H1 (cell line): Measurements from ENCODE around the gene PTGER3. TPM values are rescaled to one million over a fixed set of nuclear protein-coding genes. Genes with fewer than 3 reads are reported as not detected.

Experiments
- CTCF ChIA-PET: fragments of 300-600 bp; sonication (Branson Sonifier 250); formaldehyde crosslinking; loops from one replicate; lab custom pipeline; 2021; ENCODE audit not compliant: partially characterized antibody; lab: Charles Lee
- POLR2A ChIA-PET: fragments of 300-600 bp; sonication (Branson Sonifier 250); formaldehyde crosslinking; loops from one replicate; lab custom pipeline; 2021; ENCODE audit warnings: inconsistent platforms; ENCODE audit not compliant: partially characterized antibody; lab: Charles Lee
- DNase-seq, 2 experiments: peaks; one replicate each; pipeline versions ENCODE4 v3.0.0 to v3.0.0-alpha.2; 2010 to 2022; ENCODE audit warnings: low spot score in 2 of 2, low read depth in 1 of 2, mixed read lengths in 1 of 2
- FAIRE-seq: peaks from 2 replicates; lab custom pipeline; 2011; peaks lifted over from hg19 to GRCh38; lab: Jason Lieb, UNC
- H2AFZ ChIP-seq: 2 replicates; pipeline ENCODE4 v1.8.1; 2012; ENCODE audit warnings: low read length, inconsistent platforms
- H2AK5ac ChIP-seq: 2 replicates; pipeline ENCODE4 v1.6.1; 2013; ENCODE audit warnings: low read depth, low read length
- H2BK120ac ChIP-seq: replicated peaks from 2 replicates; pipeline ENCODE3; 2013; ENCODE audit warnings: low read depth, low read length, inconsistent platforms
- H2BK12ac ChIP-seq: 2 replicates; pipeline ENCODE4 v1.6.1; 2013; ENCODE audit warnings: low read depth, low read length
- H2BK15ac ChIP-seq: 2 replicates; pipeline ENCODE4 v1.6.1; 2013; ENCODE audit warnings: low read length
- H2BK20ac ChIP-seq: 2 replicates; pipeline ENCODE4 v1.6.1; 2013; ENCODE audit warnings: low read length
- H2BK5ac ChIP-seq: 2 replicates; pipeline ENCODE4 v1.6.1; 2013; ENCODE audit warnings: low read depth, low read length
- H3K14ac ChIP-seq: 2 replicates; pipeline ENCODE4 v1.6.1; 2013; ENCODE audit warnings: inconsistent platforms; ENCODE audit not compliant: insufficient read length
- H3K18ac ChIP-seq: 2 replicates; pipeline ENCODE4 v1.6.1; 2013; ENCODE audit warnings: low read length; ENCODE audit errors: extremely low read depth
- H3K23ac ChIP-seq: 2 replicates; pipeline ENCODE4 v1.6.1; 2013; ENCODE audit warnings: inconsistent platforms; ENCODE audit not compliant: insufficient read length
- H3K23me2 ChIP-seq: 2 replicates; pipeline ENCODE4 v1.6.1; 2013; ENCODE audit warnings: low read depth, low read length
- H3K27ac ChIP-seq: 2 replicates; pipeline ENCODE4 v1.6.1; 2011; ENCODE audit warnings: low read depth, low read length, inconsistent platforms
- H3K27me3 ChIP-seq, 4 experiments: replicated peaks in 1 of 4; 1 replicate in 1 of 4; 2 replicates in 3 of 4; pipeline versions ENCODE4 v1.6.1 to v1.8.1; 2011 to 2013; ENCODE audit warnings: low read length in 3 of 4, mild to moderate bottlenecking in 3 of 4, inconsistent platforms in 2 of 4, mixed read lengths in 2 of 4, moderate library complexity in 1 of 4; ENCODE audit not compliant: control insufficient read depth in 3 of 4, insufficient read depth in 3 of 4; ENCODE audit errors: extremely low read depth in 1 of 4
- H3K36me3 ChIP-seq, 4 experiments: 2 replicates each; pipeline versions ENCODE4 v1.6.1 to v1.8.1; 2011 to 2013; ENCODE audit warnings: mild to moderate bottlenecking in 4 of 4, low read length in 3 of 4, moderate library complexity in 2 of 4, control low read depth in 1 of 4, inconsistent platforms in 1 of 4; ENCODE audit not compliant: insufficient read depth in 4 of 4, control insufficient read depth in 2 of 4
- H3K4ac ChIP-seq: replicated peaks from 2 replicates; pipeline ENCODE3; 2013; ENCODE audit warnings: low read length, low read depth, mixed read lengths, inconsistent platforms; ENCODE audit not compliant: insufficient read length
- H3K4me1 ChIP-seq, 4 experiments: replicated peaks in 1 of 4; 1 replicate in 1 of 4; 2 replicates in 3 of 4; pipeline versions ENCODE4 v1.6.1 to v1.8.1; 2011 to 2013; ENCODE audit warnings: low read length in 3 of 4, inconsistent platforms in 2 of 4, mixed read lengths in 1 of 4; ENCODE audit not compliant: insufficient read depth in 4 of 4, control insufficient read depth in 3 of 4
- H3K4me2 ChIP-seq, 2 experiments: 2 replicates each; pipeline versions ENCODE4 v1.6.1 to v1.8.1; 2011 to 2013; ENCODE audit warnings: low read depth in 2 of 2, low read length in 2 of 2, control low read depth in 1 of 2, inconsistent platforms in 1 of 2, mild to moderate bottlenecking in 1 of 2; ENCODE audit not compliant: insufficient read depth in 1 of 2
- H3K4me3 ChIP-seq, 4 experiments: fragments of 200-600, 300-600 bp in 1 of 4; sonication (generic), shearing (Covaris generic), sonication (Bioruptor Twin) in 1 of 4; 2 replicates each; pipeline versions ENCODE4 v1.5.1 to v1.8.1; 2011 to 2016; ENCODE audit warnings: low read length in 4 of 4, low read depth in 3 of 4, control low read depth in 2 of 4, inconsistent platforms in 2 of 4, mild to moderate bottlenecking in 2 of 4, mixed read lengths in 1 of 4, moderate library complexity in 1 of 4; ENCODE audit not compliant: insufficient read depth in 2 of 4; ENCODE audit errors: extremely low read depth in 1 of 4
- H3K56ac ChIP-seq: replicated peaks from 2 replicates; pipeline ENCODE3; 2013; ENCODE audit warnings: low read depth, mild to moderate bottlenecking, mixed read lengths, low read length, inconsistent platforms; ENCODE audit not compliant: insufficient read length
- H3K79me1 ChIP-seq: 2 replicates; pipeline ENCODE4 v1.6.1; 2013; ENCODE audit warnings: low read depth, low read length, control low read depth
- H3K79me2 ChIP-seq, 2 experiments: 2 replicates each; pipeline versions ENCODE4 v1.6.1 to v1.8.1; 2012 to 2013; ENCODE audit warnings: low read length in 2 of 2, mild to moderate bottlenecking in 2 of 2, inconsistent platforms in 1 of 2; ENCODE audit not compliant: insufficient read depth in 2 of 2, control insufficient read depth in 1 of 2
- H3K9ac ChIP-seq, 4 experiments: replicated peaks in 1 of 4; 1 replicate in 1 of 4; 2 replicates in 3 of 4; pipeline versions ENCODE4 v1.6.1 to v1.8.1; 2011 to 2013; ENCODE audit warnings: low read depth in 3 of 4, low read length in 3 of 4, control low read depth in 2 of 4, mild to moderate bottlenecking in 2 of 4, moderate library complexity in 2 of 4, inconsistent platforms in 1 of 4; ENCODE audit errors: extremely low read depth in 1 of 4
- H3K9me3 ChIP-seq, 2 experiments: 2 replicates each; pipeline versions ENCODE4 v1.6.1 to v1.8.1; 2012 to 2013; ENCODE audit warnings: mild to moderate bottlenecking in 2 of 2, moderate library complexity in 2 of 2, control low read depth in 1 of 2, inconsistent platforms in 1 of 2, low read depth in 1 of 2, low read length in 1 of 2, mixed read lengths in 1 of 2; ENCODE audit not compliant: insufficient read depth in 2 of 2
- H4K20me1 ChIP-seq, 2 experiments: replicated peaks in 1 of 2; 2 replicates each; pipeline versions ENCODE3 to v1.8.1; 2011 to 2013; ENCODE audit warnings: inconsistent platforms in 2 of 2, low read length in 2 of 2, mild to moderate bottlenecking in 1 of 2; ENCODE audit not compliant: insufficient read depth in 2 of 2, control insufficient read depth in 1 of 2
- H4K5ac ChIP-seq: 2 replicates; pipeline ENCODE4 v1.6.1; 2013; ENCODE audit warnings: low read length, low read depth, mixed read lengths, inconsistent platforms; ENCODE audit not compliant: insufficient read length
- H4K8ac ChIP-seq: 2 replicates; pipeline ENCODE4 v1.8.0; 2013; ENCODE audit warnings: mild to moderate bottlenecking, moderate library complexity, low read length, inconsistent platforms; ENCODE audit not compliant: insufficient read depth; ENCODE audit errors: extremely low read depth
- H4K91ac ChIP-seq: replicated peaks from 2 replicates; pipeline ENCODE3; 2013; ENCODE audit warnings: low read length, mixed read lengths, inconsistent platforms; ENCODE audit not compliant: insufficient read length
- ASH2L ChIP-seq: fragments of 200-600, 300-600 bp; sonication (generic); IDR thresholded peaks from one replicate; pipeline ENCODE4 v1.7.1; 2017; ENCODE audit warnings: low read length
- CEBPB ChIP-seq: IDR thresholded peaks from 2 replicates; pipeline ENCODE4 v1.6.1; 2012; ENCODE audit warnings: low read depth, low read length
- CREB1 ChIP-seq: IDR thresholded peaks from 2 replicates; pipeline ENCODE4 v1.6.1; 2012; ENCODE audit warnings: inconsistent platforms
- GTF2F1 ChIP-seq: IDR thresholded peaks from 2 replicates; pipeline ENCODE4 v1.6.1; 2012; ENCODE audit warnings: low read depth, low read length, improper control_type of control experiment, borderline replicate concordance
- NANOG ChIP-seq: IDR thresholded peaks from 2 replicates; pipeline ENCODE4 v1.6.1; 2011; ENCODE audit warnings: low read length, low read depth, mild to moderate bottlenecking, inconsistent platforms; ENCODE audit not compliant: insufficient read depth, poor library complexity, severe bottlenecking
- RBBP5 ChIP-seq: IDR thresholded peaks from 2 replicates; pipeline ENCODE4 v1.7.1; 2012; ENCODE audit warnings: low read depth, mild to moderate bottlenecking, inconsistent platforms, low read length, moderate library complexity, borderline replicate concordance
- SP4 ChIP-seq: IDR thresholded peaks from 2 replicates; pipeline ENCODE4 v1.6.1; 2012; ENCODE audit warnings: low read length, inconsistent platforms
- TAF1 ChIP-seq: IDR thresholded peaks from 2 replicates; pipeline ENCODE4 v1.6.1; 2011; ENCODE audit warnings: mild to moderate bottlenecking, low read depth, low read length
- YY1 ChIP-seq: IDR thresholded peaks from 2 replicates; pipeline ENCODE4 v1.6.1; 2011; ENCODE audit warnings: low read depth, mild to moderate bottlenecking, low read length
- ZNF274 ChIP-seq: IDR thresholded peaks from 2 replicates; pipeline ENCODE4 v1.7.0; 2012; ENCODE audit warnings: low read length, borderline replicate concordance; ENCODE audit errors: extremely low read depth
- WGBS, 2 experiments: shearing (Covaris generic) in 1 of 2; methylation state at CpG; one replicate each; pipeline versions ENCODE4 v1.1.6 to v1.1.7; 2013 to 2015; ENCODE audit warnings: low lambda C conversion rate in 2 of 2, mixed read lengths in 2 of 2, inconsistent platforms in 1 of 2, low coverage in 1 of 2, missing lambda C conversion rate in 1 of 2; ENCODE audit not compliant: insufficient replicate concordance in 2 of 2, insufficient coverage in 1 of 2, insufficient read length in 1 of 2; ENCODE audit errors: extremely low coverage in 1 of 2, missing lambda C conversion rate in 1 of 2; 5-methylcytosine and 5-hydroxymethylcytosine counted together
- polyA plus RNA-seq, 7 experiments: library from polyadenylated mRNA; depleted of rRNA in 3 of 7; stranded (reverse) in 5 of 7; unstranded in 2 of 7; fragments of >200 nt in 5 of 7; fragments of 200-250 nt in 2 of 7; gene quantifications; 1 replicate in 5 of 7; 2 replicates in 1 of 7; 4 replicates in 1 of 7; pipeline versions ENCODE4 v1.2.1 to v1.2.3, GENCODE V29; 2011 to 2013; ENCODE audit warnings: missing spikeins in 2 of 7, mixed read lengths in 2 of 7
- total RNA-seq: library from RNA; stranded (reverse); fragmentation: NEBNext Ultra II Directional; extraction: Animal tissue kit (Norgen Biotek cat#: 25700); gene quantifications from 2 replicates; pipeline ENCODE4 v1.2.1, GENCODE V29; 2021

Gene PTGER3
- total and polyA plus RNA-seq, 2 of the 8 experiments (the other 6 are each of a cell fraction or from before 2014, with no cell fraction given): 0.38 to 0.82 TPM

DNA sequence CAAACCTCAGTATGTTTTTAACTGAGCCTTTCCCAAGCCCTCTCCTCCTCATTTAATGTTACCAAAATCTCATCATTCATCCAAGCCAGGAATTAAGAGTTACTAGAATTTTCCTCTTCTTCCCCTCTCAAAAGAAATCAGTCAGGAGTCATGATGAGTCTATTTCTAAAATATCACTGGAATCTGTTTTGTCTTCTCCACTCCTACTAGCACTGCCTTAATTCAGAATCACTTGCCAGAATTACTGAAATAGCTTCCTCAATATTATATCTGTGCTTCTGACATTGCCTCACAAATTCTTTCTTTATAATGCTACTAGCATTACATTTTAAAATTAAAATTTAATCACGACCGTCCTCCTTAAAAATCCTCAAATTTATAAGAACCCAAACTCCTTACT lies 106.1 kb downstream of the PTGER3 start:
- no peaks in the 10 kb centered on the region for H4K20me1 ChIP-seq
- no peak for TF ChIP-seq YY1
- TF ChIP-seq ASH2L: no peak
- no peak for TF ChIP-seq CEBPB
- no peak for TF ChIP-seq GTF2F1
- TF ChIP-seq RBBP5: no peak
- no peak for TF ChIP-seq SP4
- TF ChIP-seq TAF1: no peak
- no peak for TF ChIP-seq ZNF274
- TF ChIP-seq NANOG: no peak
- TF ChIP-seq CREB1: no peak
- WGBS, 2 experiments: 94 to 100% methylated on average over 2 of the region's 2 CpGs

More for the DNA sequence above, 106.1 kb downstream of the PTGER3 start:
- Histone ChIP-seq H3K18ac (no peak overlapping the region), H2BK5ac (no peak overlapping the region), H3K4me3 (no peak overlapping the region), H4K8ac (no peak overlapping the region), H3K27me3 (no peaks in the 10 kb centered on the region), H3K79me1 (no peaks in the 10 kb centered on the region), H2BK12ac (no peak overlapping the region), H2AK5ac (no peak overlapping the region), H3K4ac (no peak overlapping the region), H2BK15ac (no peak overlapping the region), H2BK120ac (no peak overlapping the region), H3K79me2 (no peaks in the 10 kb centered on the region), H3K56ac (no peak overlapping the region), H2AFZ (no peak overlapping the region), H3K9ac (no peak overlapping the region), H3K14ac (no peak overlapping the region), H4K5ac (no peak overlapping the region), H4K91ac (no peak overlapping the region), H3K36me3 (no peaks in the 10 kb centered on the region), H3K23me2 (no peaks in the 10 kb centered on the region), H3K23ac (no peak overlapping the region), H2BK20ac (no peak overlapping the region), H3K9me3 (peaks cover 8 to 11% of the 10 kb centered on the region in 2 experiments; a peak in 2 of 4 replicates), H3K4me2 (no peak overlapping the region), H3K4me1 (no peaks in the 10 kb centered on the region), H3K27ac (no peak overlapping the region)
- DNase-seq (no peak), FAIRE-seq (no peak)
- POLR2A ChIA-PET: no interaction called here
- CTCF ChIA-PET: no interaction called here
